IMR-90 (cell line): ENCODE results near the gene AMN. TPM values are rescaled to one million over a fixed set of nuclear protein-coding genes. Genes with fewer than 3 reads are reported as not detected.
A peak's percentile ranks its signal among the peaks of the same experiment; 100 is the strongest.

ENCODE experiments used
- ATAC-seq: fragments of 200-7000 bp; cut with Tn5 transposase; 2 replicates; pipeline ENCODE4 v1.9.1; 2020; ENCODE audit warnings: low read depth, mild to moderate bottlenecking, moderate library complexity
- BruUV-seq: library from RNA; stranded (reverse); fragments of 400-500 nt; replicated peaks from 2 replicates; lab custom pipeline; 2021; lab: Mats Ljungman, UMichigan
- CTCF ChIA-PET: fragments of 300-600 bp; formaldehyde crosslinking; extraction: SDS; loops from one replicate; lab custom pipeline; 2021; ENCODE audit warnings: antibody characterized with exemption; lab: Yijun Ruan, JAX
- POLR2A ChIA-PET: fragments of 300-600 bp; sonication (Branson Sonifier 250); formaldehyde crosslinking; loops from one replicate; lab custom pipeline; 2022; ENCODE audit warnings: antibody characterized with exemption; ENCODE audit not compliant: unreplicated experiment; lab: Charles Lee
- DNase-seq: peaks from one replicate; pipeline ENCODE4 v3.0.0; 2013
- H2AFZ ChIP-seq: replicated peaks from 2 replicates; pipeline ENCODE3; 2013; ENCODE audit warnings: low read length, mild to moderate bottlenecking; ENCODE audit not compliant: poor library complexity
- H2AK5ac ChIP-seq: 2 replicates; pipeline ENCODE4 v1.6.1; 2013; ENCODE audit warnings: low read depth, low read length, inconsistent platforms
- H2AK9ac ChIP-seq: replicated peaks from 2 replicates; pipeline ENCODE3; 2013; ENCODE audit warnings: mild to moderate bottlenecking, low read depth, low read length, moderate library complexity; ENCODE audit not compliant: poor library complexity
- H2BK120ac ChIP-seq: 2 replicates; pipeline ENCODE4 v1.6.1; 2013; ENCODE audit warnings: low read depth, low read length, inconsistent platforms
- H2BK15ac ChIP-seq: 3 replicates; pipeline ENCODE4 v1.6.1; 2013; ENCODE audit warnings: low read depth, low read length, inconsistent platforms
- H2BK20ac ChIP-seq: 2 replicates; pipeline ENCODE4 v1.6.1; 2013; ENCODE audit warnings: low read depth, mild to moderate bottlenecking, inconsistent platforms, low read length, moderate library complexity
- H2BK5ac ChIP-seq: 2 replicates; pipeline ENCODE4 v1.6.1; 2013; ENCODE audit warnings: mild to moderate bottlenecking, low read depth, low read length, inconsistent platforms; ENCODE audit not compliant: poor library complexity, severe bottlenecking
- H3K14ac ChIP-seq: replicated peaks from 2 replicates; pipeline ENCODE4 v1.6.1; 2013; ENCODE audit warnings: low read depth, low read length, inconsistent platforms
- H3K18ac ChIP-seq: 2 replicates; pipeline ENCODE4 v1.6.1; 2013; ENCODE audit warnings: low read depth, low read length, control low read depth
- H3K23ac ChIP-seq: 2 replicates; pipeline ENCODE4 v1.6.1; 2013; ENCODE audit warnings: low read depth, low read length, inconsistent platforms
- H3K27ac ChIP-seq: 2 replicates; pipeline ENCODE4 v1.5.1; 2013; ENCODE audit warnings: mild to moderate bottlenecking, control low read depth, low read length; ENCODE audit not compliant: insufficient read depth
- H3K27me3 ChIP-seq: 2 replicates; pipeline ENCODE4 v1.6.1; 2013; ENCODE audit warnings: low read length; ENCODE audit not compliant: control insufficient read depth, insufficient read depth
- H3K36me3 ChIP-seq: 2 replicates; pipeline ENCODE4 v1.6.1; 2013; ENCODE audit warnings: low read length, mixed read lengths; ENCODE audit not compliant: control insufficient read depth, insufficient read depth
- H3K4ac ChIP-seq: 2 replicates; pipeline ENCODE4 v1.6.1; 2013; ENCODE audit warnings: low read depth, low read length, inconsistent platforms
- H3K4me1 ChIP-seq: 2 replicates; pipeline ENCODE4 v1.6.1; 2013; ENCODE audit warnings: low read length, mixed read lengths; ENCODE audit not compliant: control insufficient read depth, insufficient read depth
- H3K4me2 ChIP-seq: 2 replicates; pipeline ENCODE4 v1.6.1; 2013; ENCODE audit warnings: low read depth, mild to moderate bottlenecking, control low read depth, low read length, moderate library complexity
- H3K4me3 ChIP-seq: 2 replicates; pipeline ENCODE4 v1.5.1; 2013; ENCODE audit warnings: low read depth, mild to moderate bottlenecking, control low read depth, low read length, moderate library complexity; ENCODE audit not compliant: insufficient read depth
- H3K56ac ChIP-seq: 2 replicates; pipeline ENCODE4 v1.6.1; 2013; ENCODE audit warnings: low read length, inconsistent platforms; ENCODE audit not compliant: insufficient read depth; ENCODE audit errors: extremely low read depth
- H3K79me1 ChIP-seq, 2 experiments: 2 replicates each; pipeline ENCODE4 v1.6.1; 2013; ENCODE audit warnings: low read length in 2 of 2, inconsistent platforms in 1 of 2, low read depth in 1 of 2
- H3K9ac ChIP-seq: 2 replicates; pipeline ENCODE4 v1.6.1; 2013; ENCODE audit warnings: low read depth, low read length, control low read depth
- H3K9me1 ChIP-seq: 2 replicates; pipeline ENCODE4 v1.6.1; 2013; ENCODE audit warnings: low read length, inconsistent platforms; ENCODE audit not compliant: insufficient read depth
- H3K9me3 ChIP-seq: 2 replicates; pipeline ENCODE4 v1.6.1; 2013; ENCODE audit warnings: low read length; ENCODE audit not compliant: control insufficient read depth, insufficient read depth
- H4K20me1 ChIP-seq: 2 replicates; pipeline ENCODE4 v1.6.1; 2013; ENCODE audit warnings: low read length, inconsistent platforms; ENCODE audit not compliant: insufficient read depth
- H4K5ac ChIP-seq: 2 replicates; pipeline ENCODE4 v1.6.1; 2013; ENCODE audit warnings: mild to moderate bottlenecking, low read depth, low read length, control low read depth
- H4K8ac ChIP-seq, 2 experiments: 2 replicates each; pipeline ENCODE4 v1.6.1; 2013; ENCODE audit warnings: low read depth in 2 of 2, low read length in 2 of 2, control low read depth in 1 of 2, inconsistent platforms in 1 of 2
- H4K91ac ChIP-seq: 2 replicates; pipeline ENCODE4 v1.6.1; 2013; ENCODE audit warnings: low read depth, low read length, inconsistent platforms; ENCODE audit not compliant: insufficient read depth
- CEBPB ChIP-seq: IDR thresholded peaks from 2 replicates; pipeline ENCODE4 v1.6.1; 2012; ENCODE audit warnings: low read depth, low read length, improper control_type of control experiment
- FOS ChIP-seq: fragments of 150-350 bp; IDR thresholded peaks from 2 replicates; pipeline ENCODE4 v1.6.1; 2016; ENCODE audit warnings: low read depth, low read length
- MAZ ChIP-seq: IDR thresholded peaks from 2 replicates; pipeline ENCODE4 v1.6.1; 2012; ENCODE audit warnings: low read depth, mild to moderate bottlenecking, low read length, improper control_type of control experiment, moderate library complexity, borderline replicate concordance
- MXI1 ChIP-seq: IDR thresholded peaks from 2 replicates; pipeline ENCODE4 v1.6.1; 2012; ENCODE audit warnings: low read depth, mild to moderate bottlenecking, low read length, moderate library complexity, borderline replicate concordance
- RAD21 ChIP-seq: IDR thresholded peaks from 2 replicates; pipeline ENCODE4 v1.6.1; 2012; ENCODE audit warnings: low read length, improper control_type of control experiment
- RFX5 ChIP-seq: IDR thresholded peaks from 2 replicates; pipeline ENCODE4 v1.8.0; 2012; ENCODE audit warnings: low read depth, mild to moderate bottlenecking, low read length, moderate library complexity
- WGBS, 2 experiments: methylation state at CpG; one replicate each; pipeline versions ENCODE4 v1.1.5 to v1.1.7; 2013; ENCODE audit warnings: missing lambda C conversion rate in 2 of 2; ENCODE audit not compliant: insufficient read length in 1 of 2; ENCODE audit errors: extremely low coverage in 2 of 2; 5-methylcytosine and 5-hydroxymethylcytosine counted together
- dilution Hi-C: fragments of 300-500 bp; cut with HindIII; formaldehyde crosslinking; loops from one replicate; pipeline ENCODE4 v1.14.3; 2018; ENCODE audit warnings: low sequenced_read_pairs; ENCODE audit not compliant: unreplicated experiment
- in situ Hi-C: fragments of 300-500 bp; cut with MboI; formaldehyde crosslinking; loops from 3 replicates; pipeline ENCODE4 v1.14.3; 2019; ENCODE audit warnings: low sequenced_read_pairs, inconsistent platforms, mixed read lengths
- intact Hi-C: fragments of 100-400 bp; cut with micrococcal nuclease; formaldehyde crosslinking; loops from 2 replicates; pipeline ENCODE4 v1.10.0; 2022
- polyA plus RNA-seq, 3 experiments: library from polyadenylated mRNA; depleted of rRNA; stranded (reverse); fragments of >200 nt; gene quantifications; 2 replicates each; pipeline ENCODE4 v1.2.3, GENCODE V29; 2012; ENCODE audit warnings: low replicate concordance in 1 of 3
- total RNA-seq: library from RNA; depleted of rRNA; stranded (reverse); fragments of >200 nt; gene quantifications from 2 replicates; pipeline ENCODE4 v1.2.3, GENCODE V29; 2012
- TF ChIP-seq, protein P1 (sequence below): fragments of 150-350 bp; IDR thresholded peaks from 2 replicates; pipeline ENCODE4 v1.6.1; 2017; ENCODE audit warnings: mild to moderate bottlenecking, antibody characterized with exemption, low read length, low read depth
- TF ChIP-seq, protein P2 (sequence below): fragments of 150-350 bp; IDR thresholded peaks from 2 replicates; pipeline ENCODE4 v1.6.1; 2016; ENCODE audit warnings: low read depth, mild to moderate bottlenecking, low read length, moderate library complexity, borderline replicate concordance

Gene AMN
- total and polyA plus RNA-seq, 2 of the 4 experiments (the other 2 are of a cell fraction), result under 0.01 to 0.24 TPM

DNA sequence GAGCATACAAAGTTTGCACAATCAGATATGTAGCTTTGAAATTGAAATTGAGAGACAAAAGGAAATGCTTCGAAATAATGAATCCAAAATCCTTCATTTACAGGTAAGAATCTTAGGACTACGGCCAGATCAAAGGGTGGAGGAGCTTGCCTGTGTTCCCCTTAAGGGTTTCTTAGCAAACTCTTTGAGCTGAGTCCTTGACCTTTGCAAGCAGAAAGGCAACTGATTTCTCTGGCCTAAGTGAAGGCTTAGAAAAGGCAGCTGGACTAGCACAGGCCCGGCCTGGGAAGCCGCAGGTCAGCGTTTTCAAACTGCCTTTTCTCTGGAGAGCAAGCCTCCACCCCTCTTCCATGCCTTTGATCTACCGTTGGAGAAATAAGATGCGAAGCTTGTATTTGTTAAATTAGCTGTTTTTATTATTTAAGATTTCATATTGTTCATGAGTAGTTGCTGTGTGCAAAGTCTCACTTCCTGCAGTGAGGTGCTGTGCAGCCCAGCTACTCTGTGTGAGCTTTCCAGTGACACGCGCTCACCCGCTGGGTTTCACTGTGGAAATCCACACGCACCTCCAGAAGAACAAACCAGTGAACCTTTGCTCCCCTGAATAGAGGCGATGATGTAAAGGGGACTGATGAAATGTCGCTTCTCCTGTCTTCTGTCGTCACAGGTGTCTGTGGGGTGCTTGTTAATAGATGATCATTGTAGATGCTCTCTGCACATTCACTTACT, 25.0 kb upstream of the AMN start:
- H3K9me3 ChIP-seq, result no peaks in the 10 kb centered on the region
- H4K5ac ChIP-seq, result no peak overlapping the region
- dilution Hi-C loops, result no loop called here
- BruUV-seq, result no TSS peak
- TF ChIP-seq RAD21 (no peak), MAZ (no peak), FOS (no peak), MXI1 (no peak), RFX5 (no peak), CEBPB (no peak)
- TF ChIP-seq, protein P1, sequence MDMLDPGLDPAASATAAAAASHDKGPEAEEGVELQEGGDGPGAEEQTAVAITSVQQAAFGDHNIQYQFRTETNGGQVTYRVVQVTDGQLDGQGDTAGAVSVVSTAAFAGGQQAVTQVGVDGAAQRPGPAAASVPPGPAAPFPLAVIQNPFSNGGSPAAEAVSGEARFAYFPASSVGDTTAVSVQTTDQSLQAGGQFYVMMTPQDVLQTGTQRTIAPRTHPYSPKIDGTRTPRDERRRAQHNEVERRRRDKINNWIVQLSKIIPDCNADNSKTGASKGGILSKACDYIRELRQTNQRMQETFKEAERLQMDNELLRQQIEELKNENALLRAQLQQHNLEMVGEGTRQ, result no peak
- TF ChIP-seq, protein P2, sequence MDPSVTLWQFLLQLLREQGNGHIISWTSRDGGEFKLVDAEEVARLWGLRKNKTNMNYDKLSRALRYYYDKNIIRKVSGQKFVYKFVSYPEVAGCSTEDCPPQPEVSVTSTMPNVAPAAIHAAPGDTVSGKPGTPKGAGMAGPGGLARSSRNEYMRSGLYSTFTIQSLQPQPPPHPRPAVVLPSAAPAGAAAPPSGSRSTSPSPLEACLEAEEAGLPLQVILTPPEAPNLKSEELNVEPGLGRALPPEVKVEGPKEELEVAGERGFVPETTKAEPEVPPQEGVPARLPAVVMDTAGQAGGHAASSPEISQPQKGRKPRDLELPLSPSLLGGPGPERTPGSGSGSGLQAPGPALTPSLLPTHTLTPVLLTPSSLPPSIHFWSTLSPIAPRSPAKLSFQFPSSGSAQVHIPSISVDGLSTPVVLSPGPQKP, result no peak
- H3K56ac ChIP-seq, result no peak overlapping the region
- ChIA-PET CTCF (no interaction called here), POLR2A (interaction anchor here (0.5 kb wide), 1 partner anchor 201 kb away, joined by 6 read pairs; no protein-coding TSS in a partner anchor)
- no peak overlapping the region for H2BK15ac ChIP-seq
- no peak overlapping the region for H4K91ac ChIP-seq
- H4K8ac ChIP-seq, result no peak overlapping the region
- no peak overlapping the region for H3K18ac ChIP-seq
- H3K9ac ChIP-seq, result no peak overlapping the region
- no peak overlapping the region for H2BK5ac ChIP-seq
- intact Hi-C loops, result no loop called here
- no peak overlapping the region for H2AK9ac ChIP-seq
- ATAC-seq (no peak), DNase-seq (no peak)
- peaks cover 8% of the 10 kb centered on the region for H3K9me1 ChIP-seq
- no peak overlapping the region for H2BK20ac ChIP-seq
- H3K27me3 ChIP-seq, result no peaks in the 10 kb centered on the region
- no peak overlapping the region for H3K14ac ChIP-seq
- H3K23ac ChIP-seq, result peak overlapping the region; percentile 29; the same call in 1 of the 2 replicates
- peaks cover 4% of the 10 kb centered on the region; the same call in 1 of the 2 replicates for H3K4me1 ChIP-seq
- no peak overlapping the region for H3K4me2 ChIP-seq
- H4K20me1 ChIP-seq, result peaks cover 4% of the 10 kb centered on the region; the same call in 1 of the 2 replicates
- no peak overlapping the region for H3K4me3 ChIP-seq
- no peak overlapping the region for H3K27ac ChIP-seq
- H2BK120ac ChIP-seq, result no peak overlapping the region
- peaks cover 20% of the 10 kb centered on the region for H3K36me3 ChIP-seq
- peaks cover 0 to 11% of the 10 kb centered on the region in 2 experiments; a peak in 1 of 4 replicates for H3K79me1 ChIP-seq
- in situ Hi-C loops, result loop anchor here (10.0 kb wide), 1 partner anchor 113 kb away; no protein-coding TSS in a partner anchor
- H2AK5ac ChIP-seq, result no peak overlapping the region
- WGBS, 2 experiments, result 100% methylated on average over 2 of the region's 14 CpGs; no CpG with 5 or more reads in 1 of the 2 experiments
- no peak overlapping the region for H2AFZ ChIP-seq
- H3K4ac ChIP-seq, result no peak overlapping the region
